GM20431 (cell line): ENCODE results near the gene MOSMO.

Source experiments
- in situ Hi-C: fragments of 300-500 bp; cut with MseI, MboI; formaldehyde crosslinking; loops from one replicate; pipeline ENCODE4 v1.15.0; 2020; ENCODE audit warnings: low sequenced_read_pairs; ENCODE audit not compliant: unreplicated experiment

The MOSMO gene

DNA sequence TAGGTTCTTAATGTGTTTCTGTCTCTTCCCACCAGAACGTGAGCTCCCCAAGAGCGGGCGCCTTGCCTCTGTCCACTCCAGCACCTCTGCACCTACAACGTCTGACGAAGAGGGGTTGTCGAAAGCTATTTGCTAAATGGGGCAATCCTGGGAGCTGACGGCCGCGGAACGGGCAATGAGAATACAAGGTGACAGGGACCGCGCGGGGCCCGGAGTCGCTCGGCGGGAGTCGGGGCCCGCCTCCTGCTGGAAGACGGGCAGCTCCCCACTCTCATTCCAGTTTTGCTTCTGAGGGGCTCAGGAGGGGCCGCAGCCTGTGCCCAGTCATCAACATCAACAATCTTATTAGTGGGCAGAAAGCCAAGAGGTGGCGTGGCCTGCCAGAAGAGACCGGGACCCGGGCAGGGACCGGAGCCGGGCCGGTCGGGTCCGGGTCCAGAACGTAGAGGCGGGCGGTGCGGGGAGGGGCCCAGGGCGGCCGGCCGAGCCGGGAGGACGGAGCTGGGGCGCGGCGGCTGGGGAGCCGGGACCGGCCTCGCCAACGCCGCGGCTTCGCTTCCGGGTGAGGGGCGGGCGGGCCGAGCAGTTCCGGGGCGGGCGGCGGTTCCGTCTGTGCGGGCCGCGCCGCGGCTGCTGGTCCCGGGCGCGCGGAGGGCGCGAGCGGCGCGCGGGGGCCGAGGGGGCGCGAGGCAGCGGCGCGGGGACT lies at the start of gene MOSMO:
Gene MOSMO, plus strand, starts transcription at position 603 of the 706 bp plus-strand sequence. CDS start 191 bp downstream, outside the sequence.
- in situ Hi-C loops, result no loop called here

DNA sequence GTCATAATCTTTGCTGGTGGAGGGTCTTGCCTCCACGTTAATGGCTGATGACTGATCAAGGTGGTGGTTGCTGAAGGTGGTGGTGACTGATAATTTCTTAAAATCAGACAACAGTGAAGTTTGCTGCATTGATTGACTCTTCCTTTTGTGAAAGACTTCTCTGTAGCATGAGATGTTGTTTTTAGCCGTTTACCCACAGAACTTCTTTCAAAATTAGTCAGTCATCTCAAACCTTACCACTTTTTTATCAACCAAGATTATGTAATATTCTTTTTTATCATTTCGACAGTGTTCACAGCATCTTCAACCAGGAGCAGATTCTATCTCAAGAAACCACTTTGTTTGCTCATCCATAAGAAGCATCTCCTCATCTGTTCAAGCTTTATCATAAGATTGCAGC lies 48.9 kb upstream of the MOSMO start:
- in situ Hi-C loops, result no loop called here

DNA sequence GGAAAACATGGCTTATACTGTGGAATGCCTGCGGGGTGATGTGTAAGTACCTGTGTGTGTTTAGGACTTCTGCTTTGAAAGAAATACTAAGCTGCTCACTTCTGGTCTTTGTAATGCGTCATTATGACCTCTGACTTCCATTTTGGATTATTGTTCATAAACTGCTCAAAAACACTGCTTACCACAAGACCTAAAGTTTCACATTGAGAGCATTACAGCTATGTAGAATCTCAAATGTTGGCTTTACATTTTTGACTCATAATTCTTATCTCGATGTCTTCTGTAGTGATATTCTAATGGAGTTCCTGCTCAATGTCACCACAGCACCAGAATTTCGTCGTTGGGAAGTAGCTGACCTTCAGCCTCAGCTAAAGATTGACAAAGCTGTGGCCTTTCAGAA lies 45.4 kb upstream of the MOSMO start:
- in situ Hi-C loops, result no loop called here

DNA sequence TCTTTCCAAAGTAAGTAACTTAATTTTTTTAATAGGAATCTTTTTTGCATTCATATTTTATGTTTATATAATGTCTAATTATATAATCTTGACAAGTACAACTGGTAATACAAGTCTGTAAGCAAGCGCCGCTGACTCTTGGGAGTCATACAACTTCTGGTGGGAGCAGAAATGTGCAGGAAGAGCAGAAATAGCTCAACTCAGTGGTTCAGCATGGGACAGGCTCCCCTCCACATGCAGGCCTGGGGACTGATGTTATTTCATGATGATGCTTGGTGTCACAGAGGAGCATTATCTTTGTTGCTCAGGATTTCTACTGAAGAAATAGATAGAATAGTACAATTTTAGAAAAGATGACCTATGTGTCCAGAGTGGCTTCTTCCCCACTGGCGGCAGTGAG lies 44.0 kb upstream of the MOSMO start:
- in situ Hi-C loops, result no loop called here

- in situ Hi-C loops, result no loop called here
These were observed 43.6 kb upstream of the MOSMO start for GRCh38 chr16:21964353-21964752.

DNA sequence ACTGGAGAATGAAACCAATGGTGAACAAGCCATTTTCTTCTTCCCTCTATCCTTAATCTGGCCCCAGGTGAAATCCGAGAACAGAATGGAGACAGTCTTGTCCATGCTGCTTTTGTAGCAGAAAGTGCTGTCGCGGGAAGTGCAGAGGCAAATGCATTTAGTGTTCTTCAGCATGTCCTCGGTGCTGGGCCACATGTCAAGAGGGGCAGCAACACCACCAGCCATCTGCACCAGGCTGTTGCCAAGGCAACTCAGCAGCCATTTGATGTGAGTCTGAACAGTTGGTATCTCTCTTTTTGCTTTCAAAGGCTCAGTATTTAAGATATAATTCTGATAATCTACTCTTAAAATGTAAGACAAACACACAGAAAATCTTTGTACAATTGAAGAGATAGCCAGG lies 36.1 kb upstream of the MOSMO start:
- in situ Hi-C loops, result no loop called here

DNA sequence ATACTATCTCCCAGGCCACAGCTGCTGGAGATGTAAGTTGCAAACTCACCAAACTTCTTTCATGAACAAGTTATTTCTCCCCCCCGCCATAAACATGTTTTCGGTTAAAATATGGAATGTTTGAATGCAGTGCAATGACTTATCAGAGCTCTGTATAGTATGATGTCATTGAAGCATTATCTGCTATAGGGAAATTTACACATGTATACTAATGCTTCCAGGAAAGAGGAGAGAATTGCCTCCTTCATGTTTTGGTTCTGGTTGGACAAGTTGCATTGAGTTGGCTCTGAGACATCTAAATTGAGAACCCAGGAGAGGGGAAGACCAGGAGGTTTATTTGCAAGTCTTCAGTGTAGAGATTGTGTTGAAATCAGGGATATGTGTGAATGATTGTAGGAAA lies 34.0 kb upstream of the MOSMO start:
- in situ Hi-C loops, result no loop called here

DNA sequence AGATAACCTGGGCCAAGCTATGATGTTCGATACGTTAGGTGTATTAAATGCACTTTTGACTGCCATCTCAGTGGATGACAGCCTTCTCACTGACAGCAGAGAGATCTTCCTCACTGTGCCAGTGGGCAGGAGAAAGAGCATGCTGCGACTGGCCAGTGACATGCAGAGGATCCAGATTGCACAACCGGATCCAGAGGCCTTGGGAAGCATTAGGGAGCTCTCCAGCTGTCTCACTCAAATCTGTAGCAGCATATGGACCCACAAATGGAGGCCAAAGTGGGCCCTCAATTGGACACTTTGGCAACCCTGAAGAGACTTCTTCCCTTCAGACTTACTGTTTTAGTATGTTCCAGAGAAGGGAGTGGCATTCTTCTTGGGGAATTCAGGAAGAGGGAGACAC lies 27.9 kb upstream of the MOSMO start:
- in situ Hi-C loops, result no loop called here

DNA sequence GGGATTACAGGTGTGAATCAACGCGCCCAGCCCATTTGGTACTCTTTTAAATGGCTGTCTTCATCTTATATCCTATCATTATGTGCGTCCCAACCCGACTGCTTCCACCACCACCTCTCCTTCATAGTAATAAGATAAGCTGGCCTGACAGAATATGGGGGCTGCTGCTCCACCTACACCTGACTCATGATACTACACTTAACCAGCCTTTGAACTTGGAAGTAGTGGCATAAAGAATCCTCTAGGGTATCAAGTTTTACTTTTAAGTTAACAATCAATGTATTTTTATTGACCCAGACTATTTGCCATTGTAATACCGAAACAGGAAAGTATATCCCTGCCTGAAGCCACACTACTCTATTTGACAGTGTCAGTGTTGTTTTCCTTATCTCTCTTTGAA lies 25.8 kb upstream of the MOSMO start:
- in situ Hi-C loops, result no loop called here

DNA sequence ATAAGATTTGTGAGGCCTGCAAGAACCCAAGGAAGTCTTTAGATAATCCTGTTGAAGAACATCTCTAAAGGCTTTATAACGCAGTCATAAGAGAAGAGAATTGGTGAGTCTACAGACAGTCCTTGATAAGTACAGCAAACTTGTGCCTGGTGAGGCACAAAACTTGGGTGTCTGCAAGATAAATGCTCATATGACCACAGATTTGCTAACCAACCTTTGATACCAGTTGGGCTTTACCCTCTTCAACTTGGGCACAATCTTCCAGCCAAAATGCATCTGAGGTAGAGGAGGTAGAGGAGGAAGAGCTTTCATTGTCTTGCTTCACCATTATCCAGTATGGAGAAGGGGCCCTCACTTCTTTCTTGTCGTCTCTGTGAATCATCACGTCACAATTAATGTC lies 23.8 kb upstream of the MOSMO start:
- in situ Hi-C loops, result no loop called here

DNA sequence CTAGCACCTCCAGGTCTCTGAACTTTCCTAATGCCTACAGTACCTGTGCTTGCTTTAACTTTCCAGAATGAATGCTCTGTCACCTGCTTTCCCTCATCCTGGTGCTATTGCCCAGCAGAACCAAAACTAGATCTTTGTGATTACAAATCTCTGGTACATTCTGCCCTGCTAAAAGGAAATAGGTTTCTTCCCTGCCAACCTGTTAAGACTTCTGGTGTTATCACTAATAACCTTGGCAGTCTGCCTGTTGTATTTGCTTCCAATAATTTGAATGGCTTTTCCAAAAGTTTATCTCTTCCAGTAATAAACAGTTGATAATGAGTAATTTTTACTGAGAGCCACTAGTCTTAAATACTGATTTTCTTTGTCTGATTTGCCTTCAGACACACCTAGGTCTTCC lies 22.4 kb upstream of the MOSMO start:
- in situ Hi-C loops, result no loop called here

DNA sequence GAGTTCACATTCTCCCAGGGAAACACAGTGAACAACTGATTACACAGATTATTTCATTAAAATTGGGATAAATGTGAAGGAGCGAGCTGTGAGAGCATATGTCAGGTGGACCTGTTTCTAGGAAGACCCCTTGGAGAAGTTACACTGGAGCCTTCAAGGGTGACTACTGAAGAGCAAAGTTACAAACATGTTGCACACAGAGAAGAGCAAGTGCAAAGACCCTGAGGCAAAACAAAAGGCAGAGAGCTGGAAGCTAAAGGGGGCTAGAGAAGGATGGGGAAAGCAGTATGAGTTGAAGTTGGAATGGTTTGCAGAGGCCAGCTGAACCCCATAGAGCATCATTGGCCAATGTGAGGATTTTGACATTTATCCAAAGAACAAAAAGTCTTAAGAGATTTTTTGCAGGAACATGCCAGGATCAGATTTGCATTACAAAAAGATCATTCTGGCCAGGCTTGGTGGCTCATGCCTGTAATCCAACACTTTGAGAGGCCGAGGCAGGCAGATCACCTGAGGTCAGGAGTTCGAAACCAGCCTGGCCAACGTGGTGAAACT lies 21.1 kb upstream of the MOSMO start:
- in situ Hi-C loops, result no loop called here

DNA sequence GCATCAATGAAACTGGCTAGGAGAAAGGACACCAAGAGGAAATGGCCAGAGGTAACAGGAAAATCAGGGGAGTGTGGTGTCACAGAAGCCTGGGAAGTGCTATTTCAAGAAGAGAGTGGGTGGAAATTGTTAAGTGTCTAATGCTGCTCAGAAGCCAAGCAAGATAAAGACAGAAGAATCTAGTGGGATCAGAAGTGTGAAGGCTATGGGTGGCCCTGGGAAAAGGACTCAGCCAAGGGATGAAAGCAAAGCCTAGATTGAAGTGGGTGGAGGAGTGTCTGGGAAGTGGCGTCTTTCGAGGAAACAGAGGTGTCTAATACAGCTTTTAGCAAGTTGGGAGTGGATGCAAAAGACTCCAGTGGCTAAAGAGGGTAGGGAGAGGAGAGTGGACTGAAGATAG lies 20.4 kb upstream of the MOSMO start:
- in situ Hi-C loops, result no loop called here

DNA sequence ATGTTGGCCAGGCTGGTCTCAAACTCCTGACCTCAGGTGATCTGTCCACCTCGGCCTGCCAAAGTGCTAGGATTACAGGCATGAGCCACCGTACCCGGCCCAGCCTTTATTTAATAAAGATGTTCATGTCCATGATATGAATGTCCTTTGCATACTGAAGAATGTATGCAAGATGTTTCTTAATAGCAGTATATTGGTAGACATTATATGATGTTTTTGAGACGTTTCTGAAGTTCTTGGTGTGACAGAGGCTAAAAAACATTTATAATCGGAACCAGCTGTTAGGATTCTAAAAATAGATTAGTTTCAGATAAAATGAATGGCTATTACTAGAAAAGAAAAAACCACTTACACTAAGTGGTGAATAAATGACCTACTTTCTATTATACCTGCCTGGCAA lies 18.8 kb upstream of the MOSMO start:
- in situ Hi-C loops, result no loop called here

DNA sequence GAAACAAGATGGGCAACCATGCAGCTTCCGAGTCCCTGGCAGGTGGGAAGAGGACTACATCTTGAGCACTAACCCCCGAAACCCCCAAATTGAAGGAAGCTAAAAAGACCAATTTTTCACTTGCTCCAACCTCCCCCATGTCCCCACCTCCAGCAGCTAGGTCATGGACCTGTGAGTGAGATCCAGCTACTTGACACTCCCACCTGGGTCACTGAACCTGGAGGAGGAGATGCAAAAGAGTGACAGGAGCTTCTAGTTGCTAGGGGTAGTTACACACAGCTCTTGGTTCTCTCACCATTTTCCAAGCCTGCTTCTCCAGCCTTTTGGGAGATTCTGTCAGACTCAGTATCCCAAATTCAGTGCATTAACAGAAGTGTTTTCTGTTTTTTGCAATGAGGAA lies 18.2 kb upstream of the MOSMO start:
- in situ Hi-C loops, result no loop called here

GRCh38 chr16:21990381-21990944 lies 17.4 kb upstream of the MOSMO start:
- in situ Hi-C loops, result no loop called here

DNA sequence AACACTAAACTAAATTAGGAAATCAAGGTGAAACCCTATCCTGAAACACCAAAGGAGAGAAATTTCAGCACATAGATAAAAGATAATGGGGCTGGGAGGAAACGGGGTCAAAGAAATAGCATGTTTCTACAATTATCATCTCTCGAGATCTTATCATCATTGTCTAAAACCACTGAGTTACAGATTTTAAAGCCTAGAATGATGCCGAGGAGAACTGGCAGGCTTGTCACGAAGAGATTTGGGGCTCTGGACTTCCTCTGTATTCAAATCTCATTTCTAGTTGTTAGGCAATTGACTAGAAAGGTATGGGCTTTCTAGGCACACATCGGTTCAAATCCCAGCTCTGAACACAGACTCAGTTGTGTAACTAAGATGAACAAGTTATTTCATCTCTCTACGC lies 16.3 kb upstream of the MOSMO start:
- in situ Hi-C loops, result no loop called here

DNA sequence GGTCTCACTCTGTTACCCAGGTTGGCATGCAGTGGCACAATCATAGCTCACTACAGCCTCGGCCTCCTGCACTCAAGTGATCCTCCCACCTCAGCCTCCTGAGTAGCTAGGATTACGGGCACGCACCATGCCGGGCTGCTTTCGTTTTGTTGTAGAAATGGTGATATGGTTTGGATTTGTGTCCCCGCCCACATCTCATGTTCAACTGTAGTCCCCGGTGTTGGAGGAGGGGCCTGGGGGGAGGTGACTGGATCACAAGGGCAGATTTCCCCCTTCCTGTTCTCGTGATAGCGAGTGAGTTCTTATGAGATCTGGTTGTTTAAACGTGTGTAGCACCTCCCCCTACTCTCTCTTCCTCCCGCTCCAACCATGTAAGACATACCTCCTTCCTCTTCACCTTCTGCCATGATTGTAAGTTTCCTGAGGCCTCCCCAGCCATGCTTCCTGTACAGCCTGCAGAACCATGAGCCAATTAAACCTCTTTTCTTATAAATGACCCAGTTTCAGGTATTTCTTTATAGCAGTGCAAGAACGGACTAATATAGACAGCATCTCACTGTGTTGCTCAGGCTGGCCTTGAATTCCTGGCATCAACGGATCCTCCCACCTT lies 12.9 kb upstream of the MOSMO start:
- in situ Hi-C loops, result no loop called here

DNA sequence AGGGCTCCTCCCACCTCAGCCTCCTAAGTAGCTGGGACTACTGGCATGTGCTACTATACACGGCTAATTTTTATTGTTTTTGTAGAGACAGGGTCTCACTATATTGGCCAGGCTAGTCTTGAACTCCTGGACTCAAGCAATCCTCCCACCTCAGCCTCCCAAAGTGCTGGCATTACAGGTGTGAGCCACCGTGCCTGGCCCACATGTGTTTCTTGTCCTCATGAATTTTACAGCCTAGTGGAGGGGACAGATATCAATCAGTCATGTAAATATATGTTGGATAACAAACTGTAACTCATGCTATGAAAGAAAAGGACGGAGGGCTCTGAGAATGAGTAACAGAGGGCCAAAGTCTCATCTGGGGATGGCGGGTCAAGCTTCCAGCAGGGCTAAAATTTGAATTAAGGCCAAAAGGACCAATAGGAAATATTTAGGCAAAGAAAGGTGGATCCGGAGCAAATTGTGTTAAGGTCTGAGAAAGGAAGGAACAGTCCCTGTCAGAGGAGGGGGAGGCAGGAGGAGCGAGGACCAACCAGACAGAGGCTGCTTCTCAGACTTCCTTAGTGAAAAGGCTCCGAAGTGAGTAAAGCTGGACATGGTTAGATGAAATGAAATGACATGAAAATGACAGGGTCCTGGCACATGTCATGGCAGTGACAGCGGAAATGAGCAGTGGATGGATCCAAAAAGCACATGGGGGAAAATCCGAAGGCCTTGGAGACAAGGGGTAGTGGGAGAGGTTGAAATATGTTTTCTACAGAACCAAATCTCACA lies 10.8 kb upstream of the MOSMO start:
- in situ Hi-C loops, result no loop called here

DNA sequence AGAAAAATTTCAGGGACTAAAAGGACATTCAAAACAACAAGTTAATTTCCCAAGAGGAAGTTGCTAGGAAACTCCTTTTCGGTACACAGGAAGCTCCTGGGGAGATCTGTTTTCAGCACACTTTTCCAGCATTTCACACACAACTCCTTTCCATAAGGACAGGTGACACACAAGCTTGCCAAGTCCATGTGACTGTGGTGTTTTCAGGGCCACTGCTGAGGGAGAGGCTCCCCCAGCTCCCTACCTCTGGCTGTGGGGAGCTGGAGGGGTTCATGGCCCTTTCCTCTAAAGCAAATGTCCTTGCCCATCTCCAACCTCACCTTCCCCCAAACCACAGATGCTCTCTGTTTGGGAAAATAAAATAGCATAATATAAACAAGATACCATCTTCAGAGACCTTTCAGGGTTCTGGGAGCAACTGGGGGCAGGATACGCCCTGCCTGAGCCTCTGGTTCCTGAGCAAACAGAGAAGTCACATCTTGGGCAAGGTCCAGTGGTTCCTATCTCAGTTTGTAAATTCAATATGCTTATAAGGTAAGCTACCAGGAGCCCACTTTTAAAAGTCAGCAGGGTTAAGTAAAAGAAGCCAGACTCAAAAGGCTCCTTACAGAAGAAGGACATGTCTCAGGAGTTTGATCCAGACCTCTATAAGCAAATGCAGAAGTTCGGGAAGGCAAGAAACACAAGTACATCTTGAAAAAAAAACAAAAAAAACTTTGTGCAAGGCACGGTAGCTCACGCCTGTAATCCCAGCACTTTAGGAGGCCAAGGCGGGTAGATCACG lies 10.0 kb upstream of the MOSMO start:
- in situ Hi-C loops, result no loop called here
